ENCODE results near the gene DIPK1B.

DNA sequence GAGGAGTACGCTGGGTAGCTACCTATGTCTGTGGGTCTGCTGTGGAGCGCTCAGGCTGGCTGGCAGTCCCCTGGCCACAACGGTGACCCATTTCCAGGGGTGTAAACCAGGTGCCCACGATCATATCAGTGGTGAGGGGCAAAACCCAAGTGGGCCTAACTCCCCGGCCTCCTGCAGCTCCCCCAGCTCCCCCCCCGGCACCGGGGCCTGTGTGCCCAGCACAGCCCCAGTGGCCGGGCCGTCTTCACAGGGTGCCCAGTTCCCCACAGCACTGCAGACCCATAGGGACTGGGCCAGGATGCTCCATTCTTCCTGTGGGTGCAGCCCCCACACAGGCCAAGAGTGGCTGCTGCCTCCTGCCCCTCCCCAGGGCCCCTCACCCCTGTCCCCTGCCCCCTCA lies 46.6 kb downstream of the DIPK1B start:
- TF ChIP-seq, protein P1, sequence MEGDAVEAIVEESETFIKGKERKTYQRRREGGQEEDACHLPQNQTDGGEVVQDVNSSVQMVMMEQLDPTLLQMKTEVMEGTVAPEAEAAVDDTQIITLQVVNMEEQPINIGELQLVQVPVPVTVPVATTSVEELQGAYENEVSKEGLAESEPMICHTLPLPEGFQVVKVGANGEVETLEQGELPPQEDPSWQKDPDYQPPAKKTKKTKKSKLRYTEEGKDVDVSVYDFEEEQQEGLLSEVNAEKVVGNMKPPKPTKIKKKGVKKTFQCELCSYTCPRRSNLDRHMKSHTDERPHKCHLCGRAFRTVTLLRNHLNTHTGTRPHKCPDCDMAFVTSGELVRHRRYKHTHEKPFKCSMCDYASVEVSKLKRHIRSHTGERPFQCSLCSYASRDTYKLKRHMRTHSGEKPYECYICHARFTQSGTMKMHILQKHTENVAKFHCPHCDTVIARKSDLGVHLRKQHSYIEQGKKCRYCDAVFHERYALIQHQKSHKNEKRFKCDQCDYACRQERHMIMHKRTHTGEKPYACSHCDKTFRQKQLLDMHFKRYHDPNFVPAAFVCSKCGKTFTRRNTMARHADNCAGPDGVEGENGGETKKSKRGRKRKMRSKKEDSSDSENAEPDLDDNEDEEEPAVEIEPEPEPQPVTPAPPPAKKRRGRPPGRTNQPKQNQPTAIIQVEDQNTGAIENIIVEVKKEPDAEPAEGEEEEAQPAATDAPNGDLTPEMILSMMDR (IDR thresholded peaks at IDR 0.05; ENCODE audit: insufficient read depth, low read depth, low read length): no peak
- TF ChIP-seq EZH2 (IDR thresholded peaks at IDR 0.05; ENCODE audit: insufficient read depth, low read length): no peak

All from astrocyte (in vitro differentiated cells and primary cell).